Right atrium auricular region (tissue), 2 donors: ENCODE data around the gene OR5M10. TPM values are rescaled to one million over a fixed set of nuclear protein-coding genes. Genes with fewer than 3 reads are reported as not detected.
"Not testable (repeated sequence)": the region's sequence is repeated elsewhere in the genome, so short reads cannot be mapped to it uniquely, and the experiment has no call there.

Experiments used
- DNase-seq: peaks from one replicate; pipeline ENCODE4 v3.0.0-alpha.2; 2019; ENCODE audit warnings: low spot score
- H3K27ac ChIP-seq, 2 donors: fragments of 200-600 bp; sonication (generic); 1 replicate in 1 of 2; 2 replicates in 1 of 2; pipeline ENCODE4 v1.5.1; 2016 to 2019
- H3K27me3 ChIP-seq, 2 donors: fragments of 200-600 bp; sonication (generic); one replicate each; pipeline versions ENCODE4 v1.5.1 to v1.6.0; 2017 to 2019
- H3K36me3 ChIP-seq: fragments of 200-600 bp; sonication (generic); one replicate; pipeline ENCODE4 v1.5.1; 2016
- H3K4me1 ChIP-seq, 2 donors: fragments of 200-600 bp; sonication (generic); one replicate each; pipeline versions ENCODE4 v1.5.1 to v1.6.0; 2017 to 2019
- H3K4me3 ChIP-seq, 2 donors: fragments of 200-600 bp; sonication (generic); 1 replicate in 1 of 2; 2 replicates in 1 of 2; pipeline ENCODE4 v1.5.1; 2017 to 2019; ENCODE audit warnings: mild to moderate bottlenecking in 1 of 2, moderate library complexity in 1 of 2
- H3K9me3 ChIP-seq, 2 donors: fragments of 200-600 bp; sonication (generic); one replicate each; pipeline ENCODE4 v1.5.1; 2019
- total RNA-seq, 2 donors: library from RNA; depleted of rRNA; stranded (reverse); fragments of >200 nt; gene quantifications; one replicate each; pipeline ENCODE4 v1.1.0, GENCODE V29; 2016
- TF ChIP-seq, protein P1 (sequence below), 2 donors: fragments of 200-600 bp; sonication (generic); IDR thresholded peaks; one replicate each; pipeline ENCODE4 v1.5.1; 2019; ENCODE audit warnings: antibody characterized with exemption in 2 of 2

OR5M10 gene
- not detected for total RNA-seq

DNA sequence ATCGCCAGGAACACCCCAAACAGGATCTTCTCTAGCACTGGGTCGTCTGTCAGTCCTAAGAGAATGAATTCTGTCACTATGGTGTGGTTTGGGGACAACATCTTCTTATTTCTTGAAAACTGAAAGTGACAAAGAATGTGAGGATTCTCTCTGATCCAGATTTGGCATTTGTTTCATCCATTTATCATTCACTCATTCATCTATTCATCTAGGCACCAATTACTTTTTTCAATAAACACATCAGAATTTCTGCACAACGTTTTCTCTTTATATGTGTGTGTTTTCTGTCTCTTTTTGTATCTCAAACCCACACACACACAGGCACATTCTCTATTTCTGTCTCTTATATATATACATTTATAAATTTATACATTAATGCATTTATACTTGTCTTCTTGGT lies at the start of gene OR5M10:
TSS of gene OR5M10 (minus strand) at position 101 of the 400 bp plus-strand sequence. CDS start at position 101, 0 bp downstream.
- H3K36me3 ChIP-seq: no peaks in the 10 kb centered on the region
- H3K4me1 ChIP-seq: no peaks in the 10 kb centered on the region
- H3K27ac ChIP-seq: no peak within 1 kb of the TSS
- TF ChIP-seq, protein P1, sequence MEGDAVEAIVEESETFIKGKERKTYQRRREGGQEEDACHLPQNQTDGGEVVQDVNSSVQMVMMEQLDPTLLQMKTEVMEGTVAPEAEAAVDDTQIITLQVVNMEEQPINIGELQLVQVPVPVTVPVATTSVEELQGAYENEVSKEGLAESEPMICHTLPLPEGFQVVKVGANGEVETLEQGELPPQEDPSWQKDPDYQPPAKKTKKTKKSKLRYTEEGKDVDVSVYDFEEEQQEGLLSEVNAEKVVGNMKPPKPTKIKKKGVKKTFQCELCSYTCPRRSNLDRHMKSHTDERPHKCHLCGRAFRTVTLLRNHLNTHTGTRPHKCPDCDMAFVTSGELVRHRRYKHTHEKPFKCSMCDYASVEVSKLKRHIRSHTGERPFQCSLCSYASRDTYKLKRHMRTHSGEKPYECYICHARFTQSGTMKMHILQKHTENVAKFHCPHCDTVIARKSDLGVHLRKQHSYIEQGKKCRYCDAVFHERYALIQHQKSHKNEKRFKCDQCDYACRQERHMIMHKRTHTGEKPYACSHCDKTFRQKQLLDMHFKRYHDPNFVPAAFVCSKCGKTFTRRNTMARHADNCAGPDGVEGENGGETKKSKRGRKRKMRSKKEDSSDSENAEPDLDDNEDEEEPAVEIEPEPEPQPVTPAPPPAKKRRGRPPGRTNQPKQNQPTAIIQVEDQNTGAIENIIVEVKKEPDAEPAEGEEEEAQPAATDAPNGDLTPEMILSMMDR (IDR thresholded peaks at IDR 0.05): no peak
- no peaks in the 10 kb centered on the region for H3K9me3 ChIP-seq
- H3K4me3 ChIP-seq: no peak within 1 kb of the TSS
- no peaks in the 10 kb centered on the region for H3K27me3 ChIP-seq
- DNase-seq: no peak

DNA sequence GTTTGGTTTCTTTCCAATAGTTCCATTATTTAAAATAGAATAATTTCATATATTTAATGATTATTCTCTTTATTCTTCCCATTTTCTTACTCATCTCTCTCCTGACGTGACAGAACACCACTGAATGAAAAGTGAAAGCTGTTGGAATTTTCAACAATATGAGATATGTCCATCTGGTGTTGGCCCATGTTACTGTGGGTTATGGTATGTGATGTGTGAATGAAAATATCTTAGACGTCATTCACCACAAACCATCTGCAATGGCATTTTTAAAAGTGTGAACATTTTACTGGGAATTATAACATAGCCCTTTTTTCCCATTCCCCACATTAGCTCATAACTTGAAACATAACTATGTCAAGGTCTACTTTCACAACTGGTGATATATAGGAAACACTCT lies 48.4 kb upstream of the OR5M10 start:
- Histone ChIP-seq H3K4me3 (no peak overlapping the region), H3K9me3 (no peaks in the 10 kb centered on the region), H3K36me3 (no peaks in the 10 kb centered on the region), H3K27ac (no peak overlapping the region), H3K27me3 (no peaks in the 10 kb centered on the region), H3K4me1 (no peaks in the 10 kb centered on the region)
- no peak for DNase-seq
- TF ChIP-seq, protein P1 (IDR thresholded peaks at IDR 0.05): no peak

DNA sequence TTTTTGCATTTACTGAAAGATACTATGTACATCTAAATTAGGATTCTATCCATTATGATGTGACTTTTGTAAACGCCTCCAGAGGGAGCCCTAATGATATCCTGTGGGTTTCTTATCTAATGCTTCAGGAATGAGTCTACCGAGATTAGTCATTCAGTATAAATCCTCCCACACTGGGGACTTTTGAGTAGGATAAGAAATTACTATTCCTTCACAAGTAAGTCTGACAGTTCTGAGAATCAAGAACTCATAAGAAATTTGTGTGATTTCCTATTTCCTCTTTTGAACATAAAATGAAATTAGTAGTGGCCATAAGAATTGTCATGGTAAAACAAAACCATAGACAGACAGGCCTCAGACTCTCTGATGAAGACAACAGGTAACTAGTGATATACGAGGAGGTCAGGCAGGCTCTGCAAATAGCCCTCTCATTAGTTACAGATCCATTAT lies 47.2 kb upstream of the OR5M10 start:
- Histone ChIP-seq H3K4me3 (no peak overlapping the region), H3K27ac (no peak overlapping the region), H3K27me3 (no peaks in the 10 kb centered on the region), H3K9me3 (no peaks in the 10 kb centered on the region), H3K4me1 (no peaks in the 10 kb centered on the region), H3K36me3 (no peaks in the 10 kb centered on the region)
- TF ChIP-seq, protein P1 (IDR thresholded peaks at IDR 0.05): peak in 1 of 2 donors; percentile 46
- no peak for DNase-seq

DNA sequence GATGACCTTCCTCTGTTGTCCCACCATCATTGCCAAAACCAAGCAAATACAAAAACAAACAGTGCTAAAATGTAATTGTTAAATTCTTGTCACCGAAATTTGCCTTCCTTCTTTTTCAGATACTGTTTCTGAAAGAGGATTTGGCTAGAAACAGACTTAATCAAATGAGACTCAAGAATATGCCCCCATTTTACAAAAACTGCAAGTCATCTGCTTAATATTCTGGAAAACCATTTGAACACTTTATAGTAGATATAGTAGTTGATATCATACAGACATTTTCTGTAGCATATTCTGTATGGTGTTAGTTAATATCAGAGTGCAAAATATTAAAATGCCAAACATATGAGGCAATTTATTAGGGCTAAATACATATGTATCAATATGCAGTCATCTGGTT lies 33.7 kb upstream of the OR5M10 start:
- Histone ChIP-seq H3K4me1 (no peaks in the 10 kb centered on the region), H3K27ac (no peak overlapping the region)

DNA sequence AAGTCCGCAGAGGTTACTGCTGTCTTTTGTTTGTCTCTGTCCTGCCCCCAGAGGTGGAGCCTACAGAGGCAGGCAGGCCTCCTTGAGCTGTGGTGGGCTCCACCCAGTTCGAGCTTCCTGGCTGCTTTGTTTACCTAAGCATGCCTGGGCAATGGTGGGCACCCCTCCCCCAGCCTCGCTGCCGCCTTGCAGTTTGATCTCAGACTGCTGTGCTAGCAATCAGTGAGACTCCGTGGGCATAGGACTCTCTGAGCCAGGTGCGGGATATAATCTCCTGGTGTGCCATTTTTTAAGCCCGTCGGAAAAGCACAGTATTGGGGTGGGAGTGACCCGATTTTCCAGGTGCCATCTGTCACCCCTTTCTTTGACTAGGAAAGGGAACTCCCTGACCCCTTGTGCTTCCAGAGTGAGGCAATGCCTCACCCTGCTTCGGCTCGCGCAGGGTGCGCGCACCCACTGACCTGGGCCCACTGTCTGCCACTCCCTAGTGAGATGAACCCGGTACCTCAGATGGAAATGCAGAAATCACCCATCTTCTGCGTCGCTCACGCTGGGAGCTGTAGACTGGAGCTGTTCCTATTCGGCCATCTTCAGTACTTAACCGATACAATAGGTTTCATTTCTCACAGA lies 14.7 kb upstream of the OR5M10 start:
- H3K27me3 ChIP-seq, H3K27ac ChIP-seq, H3K36me3 ChIP-seq, H3K9me3 ChIP-seq, DNase-seq, H3K4me3 ChIP-seq, H3K4me1 ChIP-seq: not testable (repeated sequence)

More for the DNA sequence above, 33.7 kb upstream of the OR5M10 start:
- no peaks in the 10 kb centered on the region for H3K9me3 ChIP-seq
- H3K27me3 ChIP-seq: no peaks in the 10 kb centered on the region
- TF ChIP-seq, protein P1 (IDR thresholded peaks at IDR 0.05): no peak
- DNase-seq: no peak
- H3K4me3 ChIP-seq: no peak overlapping the region
- no peaks in the 10 kb centered on the region for H3K36me3 ChIP-seq

DNA sequence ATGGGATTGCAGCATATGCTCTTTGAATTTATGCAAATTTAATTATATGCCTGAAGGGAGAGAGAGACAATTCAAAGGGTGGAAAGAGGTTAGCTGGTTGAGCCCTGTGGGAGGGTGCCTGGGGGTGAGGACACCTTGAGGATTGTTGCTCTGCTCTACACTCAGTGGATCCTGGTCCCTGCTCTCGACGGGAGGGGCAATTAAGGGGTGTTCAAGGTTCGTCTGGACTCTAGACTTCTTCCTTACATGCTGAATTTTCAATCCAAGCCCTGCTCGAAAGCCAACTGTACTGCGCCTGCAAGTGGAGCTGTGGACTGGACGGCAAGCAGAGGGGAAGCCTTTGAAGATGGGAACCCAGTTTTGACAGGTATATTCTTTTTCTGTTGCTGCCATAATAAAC lies 18.9 kb downstream of the OR5M10 start:
- no peak for DNase-seq
- Histone ChIP-seq H3K36me3 (no peaks in the 10 kb centered on the region), H3K4me3 (no peak overlapping the region), H3K27me3 (no peaks in the 10 kb centered on the region), H3K4me1 (no peaks in the 10 kb centered on the region), H3K27ac (no peak overlapping the region), H3K9me3 (no peaks in the 10 kb centered on the region)
- TF ChIP-seq, protein P1 (IDR thresholded peaks at IDR 0.05): no peak

DNA sequence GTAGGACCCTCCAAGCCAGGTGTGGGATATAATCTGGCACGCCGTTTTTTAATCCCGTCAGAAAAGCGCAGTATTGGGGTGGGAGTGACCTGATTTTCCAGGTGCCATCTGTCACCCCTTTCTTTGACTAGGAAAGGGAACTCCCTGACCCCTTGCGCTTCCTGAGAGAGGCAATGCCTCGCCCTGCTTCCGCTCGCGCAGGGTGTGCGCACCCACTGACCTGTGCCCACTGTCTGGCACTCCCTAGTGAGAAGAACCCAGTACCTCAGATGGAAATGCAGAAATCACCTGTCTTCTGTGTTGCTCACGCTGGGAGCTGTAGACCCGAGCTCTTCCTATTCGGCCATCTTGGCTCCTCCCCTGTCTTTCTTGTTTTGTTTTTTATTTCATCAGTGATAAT lies 22.8 kb downstream of the OR5M10 start:
- H3K36me3 ChIP-seq, H3K4me1 ChIP-seq, DNase-seq, H3K9me3 ChIP-seq, H3K4me3 ChIP-seq, H3K27me3 ChIP-seq, H3K27ac ChIP-seq: not testable (repeated sequence)
